Measurements from ENCODE around the gene STOX2.

GRCh38 chr4:183945741-183946140 lies 40.6 kb downstream of the STOX2 start:
- TF ChIP-seq TARDBP (IDR thresholded peaks at IDR 0.05) (no peak), FOXK2 (IDR thresholded peaks at IDR 0.05) (no peak), HDGF (IDR thresholded peaks at IDR 0.05; ENCODE audit: borderline replicate concordance) (no peak), FOXM1 (IDR thresholded peaks at IDR 0.05; ENCODE audit: borderline replicate concordance) (no peak), CTBP1 (IDR thresholded peaks at IDR 0.05; ENCODE audit: borderline replicate concordance) (no peak)

Measured in HEK293T (cell line).